Posterior vena cava (tissue), 2 donors: ENCODE results near the gene SLBP. TPM values are rescaled to one million over a fixed set of nuclear protein-coding genes. Genes with fewer than 3 reads are reported as not detected.

Experiments
- DNase-seq: peaks from one replicate; pipeline ENCODE4 v3.0.0-alpha.2; 2020; ENCODE audit warnings: low spot score
- intact Hi-C, 2 donors: fragments of 100-400 bp; cut with DNase I; formaldehyde crosslinking; loops; one replicate each; pipeline versions ENCODE4 v1.14.1 to v1.14.2; 2022 to 2023
- total RNA-seq, 2 donors: library from RNA; stranded (reverse); fragmentation: NEBNext Ultra II Directional; extraction: Animal tissue kit (Norgen Biotek cat#: 25700); gene quantifications; one replicate each; pipeline ENCODE4 v1.2.1, GENCODE V29; 2021
- donor health status: DM: yes; HTN: yes; CAD: no.
- donor health status: DM: yes; HTN: yes; CAD: no.

Gene SLBP
- total RNA-seq, 2 donors from 2014 or later = 25.6 to 27.9 TPM

DNA sequence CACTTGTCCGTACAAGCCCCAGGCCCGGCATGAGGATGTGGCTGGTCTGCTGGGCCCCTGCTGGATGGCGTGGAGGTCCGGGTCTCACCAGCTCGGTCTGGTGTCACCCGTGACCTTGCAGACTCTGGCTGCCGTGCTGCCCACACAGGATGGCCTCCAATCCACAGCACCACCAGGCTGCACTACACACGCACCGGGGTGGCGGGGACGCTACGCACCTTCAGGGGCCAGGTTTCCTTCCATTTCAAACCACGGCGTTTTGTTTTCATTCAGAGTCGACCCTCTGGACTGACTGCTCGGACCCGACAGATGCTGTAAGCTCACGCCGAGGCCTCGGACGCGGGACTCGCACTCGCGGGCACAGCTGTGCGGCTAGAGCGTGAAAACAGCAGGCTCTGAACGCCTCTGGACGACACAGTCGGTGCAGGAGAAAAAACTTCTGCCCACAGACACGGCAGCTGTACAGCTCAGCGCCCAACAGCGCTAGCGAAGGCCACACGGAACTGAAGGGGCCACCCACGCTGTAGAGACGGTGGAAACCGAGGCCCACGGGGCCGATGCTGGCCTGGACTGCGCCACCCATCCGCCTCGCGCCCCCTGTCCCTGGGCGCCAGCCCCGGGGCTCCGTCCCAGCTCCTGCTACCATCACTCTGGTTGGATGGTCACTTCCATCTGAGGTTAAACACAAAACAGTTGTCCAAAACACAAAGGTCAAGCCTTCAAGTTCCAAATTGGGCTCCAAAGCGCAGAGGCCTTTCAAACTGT is 68.0 kb downstream of the SLBP start:
- intact Hi-C loops = no loop called here
- DNase-seq = no peak

Other genes starting within 250 kb of the SLBP start
- 1 to 10 TPM; 1.5 to 1.7 TPM for gene FAM53A, start 28.0 kb downstream of the SLBP start, total RNA-seq
- gene TMEM129, start 9.0 kb upstream of the SLBP start, total RNA-seq = 10 to 100 TPM; 25.1 to 28.1 TPM
- 1 to 10 TPM; 5.2 to 9.3 TPM for gene TACC3, start 9.2 kb upstream of the SLBP start, total RNA-seq
- 1 to 10 TPM; 2.1 to 2.4 TPM for gene FGFR3, start 81.0 kb upstream of the SLBP start, total RNA-seq
- 10 to 100 TPM; 22.0 to 25.7 TPM for gene LETM1, start 143.8 kb upstream of the SLBP start, total RNA-seq
- 10 to 100 TPM; 33.5 to 45.4 TPM for gene NSD2, start 159.1 kb upstream of the SLBP start, total RNA-seq